Suprapubic skin (tissue), 4 donors: ENCODE data around the gene DGCR8. TPM values are rescaled to one million over a fixed set of nuclear protein-coding genes. Genes with fewer than 3 reads are reported as not detected.

Experiments used
- DNase-seq, 2 donors: peaks; one replicate each; pipeline ENCODE4 v3.0.0-alpha.2; 2019; ENCODE audit warnings: low spot score in 2 of 2
- H3K27ac ChIP-seq: fragments of 200-600 bp; sonication (generic); one replicate; pipeline ENCODE4 v1.5.1; 2019
- H3K27me3 ChIP-seq: fragments of 200-600 bp; sonication (generic); one replicate; pipeline ENCODE4 v1.5.1; 2019
- H3K36me3 ChIP-seq: fragments of 200-600 bp; sonication (generic); one replicate; pipeline ENCODE4 v1.5.1; 2019
- H3K4me1 ChIP-seq: fragments of 200-600 bp; sonication (generic); one replicate; pipeline ENCODE4 v1.5.1; 2019
- H3K4me3 ChIP-seq: fragments of 200-600 bp; sonication (generic); one replicate; pipeline ENCODE4 v1.5.1; 2019; ENCODE audit warnings: mild to moderate bottlenecking
- H3K9me3 ChIP-seq: fragments of 200-600 bp; sonication (generic); one replicate; pipeline ENCODE4 v1.5.1; 2019
- CTCF ChIP-seq, 2 donors: fragments of 200-600 bp in 1 of 2; fragments of 450-650 bp in 1 of 2; sonication (generic) in 1 of 2; IDR thresholded peaks; one replicate each; pipeline ENCODE4 v1.5.1; 2016 to 2019; ENCODE audit warnings: antibody characterized with exemption in 2 of 2, mild to moderate bottlenecking in 1 of 2, moderate library complexity in 1 of 2
- EP300 ChIP-seq: sonication (generic); formaldehyde crosslinking; IDR thresholded peaks from one replicate; pipeline ENCODE4 v1.6.1; 2017; ENCODE audit warnings: antibody characterized with exemption
- POLR2A ChIP-seq, 2 donors: fragments of 450-650 bp; IDR thresholded peaks; one replicate each; pipeline ENCODE4 v1.6.1; 2017; ENCODE audit warnings: antibody characterized with exemption in 2 of 2, mild to moderate bottlenecking in 2 of 2, moderate library complexity in 2 of 2
- POLR2AphosphoS5 ChIP-seq, 3 donors: sonication (generic); formaldehyde crosslinking; IDR thresholded peaks; one replicate each; pipeline ENCODE4 v1.6.1; 2017; ENCODE audit warnings: antibody characterized with exemption in 3 of 3
- WGBS: methylation state at CpG from one replicate; pipeline ENCODE4 v1.1.5; 2018; 5-methylcytosine and 5-hydroxymethylcytosine counted together
- total RNA-seq, 4 donors: library from RNA; depleted of rRNA; stranded (reverse); fragments of >200 nt; gene quantifications; one replicate each; pipeline ENCODE4 v1.1.0, GENCODE V29; 2016

DGCR8 gene
- total RNA-seq, 4 donors from 2014 or later: 22.4 to 69.1 (median 38.0) TPM

- Histone ChIP-seq H3K27me3 (no peaks in the 10 kb centered on the region), H3K4me1 (peaks cover 17% of the 10 kb centered on the region), H3K4me3 (no peak overlapping the region), H3K27ac (no peak overlapping the region), H3K9me3 (no peaks in the 10 kb centered on the region), H3K36me3 (peaks cover 37% of the 10 kb centered on the region)
- 87% methylated on average over 14 of the region's 16 CpGs for WGBS
- no peak for TF ChIP-seq POLR2AphosphoS5 (IDR thresholded peaks at IDR 0.05)
- TF ChIP-seq EP300: no peak
- TF ChIP-seq CTCF (IDR thresholded peaks at IDR 0.05): no peak
- no peak for TF ChIP-seq POLR2A (IDR thresholded peaks at IDR 0.05)
- no peak for DNase-seq
These were observed 44.5 kb upstream of the DGCR8 start for GRCh38 chr22:20035375-20036083.

- Histone ChIP-seq H3K4me3 (no peak overlapping the region), H3K27ac (no peak overlapping the region), H3K27me3 (no peaks in the 10 kb centered on the region), H3K9me3 (no peaks in the 10 kb centered on the region), H3K36me3 (peaks cover 41% of the 10 kb centered on the region), H3K4me1 (peaks cover 17% of the 10 kb centered on the region)
- TF ChIP-seq CTCF (IDR thresholded peaks at IDR 0.05): no peak
- TF ChIP-seq EP300: no peak
- no peak for TF ChIP-seq POLR2AphosphoS5 (IDR thresholded peaks at IDR 0.05)
- TF ChIP-seq POLR2A (IDR thresholded peaks at IDR 0.05): no peak
- WGBS: 91% methylated on average over 10 of the region's 10 CpGs
- DNase-seq: no peak
These were observed 44.0 kb upstream of the DGCR8 start for GRCh38 chr22:20036084-20036482.

GRCh38 chr22:20036535-20037392 lies 43.3 kb upstream of the DGCR8 start:
- WGBS: 95% methylated on average over 24 of the region's 25 CpGs
- H3K4me1 ChIP-seq: peaks cover 17% of the 10 kb centered on the region
- H3K36me3 ChIP-seq: peaks cover 43% of the 10 kb centered on the region

GRCh38 chr22:20037419-20037818 lies 42.6 kb upstream of the DGCR8 start:
- Histone ChIP-seq H3K27me3 (no peaks in the 10 kb centered on the region), H3K9me3 (no peaks in the 10 kb centered on the region), H3K36me3 (peaks cover 45% of the 10 kb centered on the region), H3K4me1 (peaks cover 12% of the 10 kb centered on the region), H3K27ac (no peak overlapping the region), H3K4me3 (no peak overlapping the region)
- no peak for DNase-seq
- TF ChIP-seq EP300 (no peak), CTCF (IDR thresholded peaks at IDR 0.05) (no peak)
- 82% methylated on average over 3 of the region's 3 CpGs for WGBS

More at GRCh38 chr22:20036535-20037392, 43.3 kb upstream of the DGCR8 start:
- H3K27me3 ChIP-seq: no peaks in the 10 kb centered on the region
- no peak for DNase-seq
- no peak overlapping the region for H3K4me3 ChIP-seq
- H3K9me3 ChIP-seq: no peaks in the 10 kb centered on the region
- TF ChIP-seq CTCF (IDR thresholded peaks at IDR 0.05) (no peak), EP300 (no peak), POLR2AphosphoS5 (IDR thresholded peaks at IDR 0.05) (no peak), POLR2A (IDR thresholded peaks at IDR 0.05) (no peak)
- H3K27ac ChIP-seq: no peak overlapping the region

GRCh38 chr22:20038574-20038973 lies 41.5 kb upstream of the DGCR8 start:
- TF ChIP-seq POLR2AphosphoS5 (IDR thresholded peaks at IDR 0.05): no peak
- no peak for TF ChIP-seq EP300
- TF ChIP-seq POLR2A (IDR thresholded peaks at IDR 0.05): no peak
- TF ChIP-seq CTCF (IDR thresholded peaks at IDR 0.05): no peak
- Histone ChIP-seq H3K27me3 (no peaks in the 10 kb centered on the region), H3K27ac (no peak overlapping the region), H3K9me3 (no peaks in the 10 kb centered on the region), H3K4me3 (no peak overlapping the region), H3K4me1 (no peaks in the 10 kb centered on the region), H3K36me3 (peaks cover 55% of the 10 kb centered on the region)
- DNase-seq: no peak
- 85% methylated on average over 7 of the region's 7 CpGs for WGBS
